ENCODE results near the gene TUBA3C.
"Not testable (repeated sequence)": the region's sequence is repeated elsewhere in the genome, so short reads cannot be mapped to it uniquely, and the experiment has no call there.

The TUBA3C gene

DNA sequence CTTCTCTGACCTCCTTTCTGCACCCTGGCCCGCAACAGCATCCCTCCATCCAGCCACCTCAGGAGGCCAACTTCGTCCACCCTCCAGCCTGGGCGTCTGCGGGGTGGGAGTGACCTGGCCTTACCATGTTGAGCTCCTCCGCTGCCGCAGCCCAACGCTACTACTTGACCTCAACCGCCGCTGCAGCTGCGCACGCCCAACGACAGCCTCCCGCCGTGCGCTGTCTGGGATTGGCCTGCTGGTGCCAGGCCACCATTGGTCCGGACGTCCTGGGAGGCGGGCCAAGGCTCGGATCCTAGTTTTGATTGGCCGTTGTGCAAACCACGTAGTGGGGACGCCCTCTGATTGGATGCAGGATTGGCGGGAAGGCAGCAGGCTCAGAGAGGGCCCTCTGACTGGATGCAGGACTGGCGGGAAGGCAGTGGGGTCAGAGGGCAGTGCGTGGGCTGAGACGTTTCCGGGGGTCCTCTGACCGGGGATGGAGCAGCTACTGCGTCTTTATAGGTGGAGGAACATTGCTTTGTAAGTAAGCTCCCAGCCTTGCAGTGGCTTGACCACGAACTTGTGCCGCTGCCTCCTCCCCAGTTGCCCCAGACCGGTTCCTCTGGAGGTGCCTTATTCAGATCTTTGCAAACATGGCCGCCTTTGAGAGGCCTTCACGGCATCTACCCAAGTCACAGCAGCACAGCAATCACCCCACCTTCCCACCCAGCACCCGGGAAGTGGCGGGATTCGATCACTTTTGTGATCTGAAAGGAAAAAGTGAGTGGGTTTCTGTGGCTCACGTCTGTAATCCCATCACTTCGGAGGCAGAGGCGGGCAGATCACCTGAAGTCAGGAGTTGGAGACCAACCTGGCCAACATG, at the start of gene TUBA3C:
Gene TUBA3C, minus strand, starts transcription at position 204 of the 865 bp plus-strand sequence. Its CDS starts 77 bp downstream, at position 127.
- DNase-seq (ENCODE audit: low read depth): no peak

DNA sequence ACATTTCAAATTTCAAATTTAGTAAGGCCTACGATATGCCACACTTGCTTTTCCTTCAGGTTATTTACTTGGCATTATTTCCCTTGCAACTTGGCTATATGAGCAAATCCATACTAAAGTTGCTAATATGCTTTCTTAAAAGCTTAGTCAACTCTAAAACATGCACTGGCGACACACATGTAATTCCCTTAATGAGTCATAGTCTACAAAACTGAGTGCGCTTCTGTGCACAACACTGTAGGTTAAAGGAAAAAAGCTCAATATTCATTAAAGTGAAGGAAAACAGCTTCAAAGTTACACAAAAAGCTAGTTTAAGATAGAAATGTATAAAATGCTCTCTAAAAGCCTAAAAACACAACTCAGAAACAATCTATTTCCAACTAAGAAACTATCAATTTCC, 25.8 kb upstream of the TUBA3C start:
- DNase-seq (ENCODE audit: low read depth): not testable (repeated sequence)

DNA sequence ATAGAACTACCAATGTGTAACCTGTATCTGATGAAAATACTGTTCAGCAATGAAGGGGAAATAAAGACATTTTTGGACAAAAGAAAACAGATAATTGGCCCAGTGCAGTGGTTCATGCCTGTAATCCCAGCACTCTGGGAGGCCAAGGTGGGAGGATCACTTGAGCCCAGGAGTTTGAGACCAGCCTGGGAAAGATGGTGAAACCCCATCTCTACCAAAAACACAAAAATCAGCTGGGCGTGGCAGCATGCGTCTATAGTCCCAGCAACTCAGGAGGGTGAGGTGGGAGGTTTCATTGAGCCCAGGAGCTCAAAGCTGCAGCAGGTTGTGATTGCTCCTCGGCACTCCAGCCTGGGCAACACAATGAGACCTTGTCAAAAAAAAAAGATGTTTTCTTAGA, 11.0 kb upstream of the TUBA3C start:
- not testable (repeated sequence) for DNase-seq (ENCODE audit: low read depth)

DNA sequence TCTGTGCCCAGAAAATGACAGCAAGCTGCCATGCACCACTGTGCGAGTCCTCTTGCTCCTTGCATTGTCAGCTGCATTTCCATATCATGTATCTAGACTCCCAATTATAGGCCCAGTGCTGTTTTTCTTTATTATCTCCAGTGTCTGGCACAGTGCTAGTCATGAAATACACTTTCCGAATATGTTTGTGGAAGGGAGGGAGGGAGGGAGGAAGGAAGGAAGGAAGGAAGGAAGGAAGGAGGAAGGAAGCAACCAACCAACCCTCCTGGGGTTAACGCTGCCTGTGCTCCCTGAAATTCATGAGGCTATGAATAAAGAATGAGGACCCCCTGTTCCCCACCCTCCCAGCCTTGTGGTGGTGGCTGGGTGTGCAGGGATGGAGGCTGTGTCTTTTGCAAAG, 8.3 kb upstream of the TUBA3C start:
- not testable (repeated sequence) for DNase-seq (ENCODE audit: low read depth)

DNA sequence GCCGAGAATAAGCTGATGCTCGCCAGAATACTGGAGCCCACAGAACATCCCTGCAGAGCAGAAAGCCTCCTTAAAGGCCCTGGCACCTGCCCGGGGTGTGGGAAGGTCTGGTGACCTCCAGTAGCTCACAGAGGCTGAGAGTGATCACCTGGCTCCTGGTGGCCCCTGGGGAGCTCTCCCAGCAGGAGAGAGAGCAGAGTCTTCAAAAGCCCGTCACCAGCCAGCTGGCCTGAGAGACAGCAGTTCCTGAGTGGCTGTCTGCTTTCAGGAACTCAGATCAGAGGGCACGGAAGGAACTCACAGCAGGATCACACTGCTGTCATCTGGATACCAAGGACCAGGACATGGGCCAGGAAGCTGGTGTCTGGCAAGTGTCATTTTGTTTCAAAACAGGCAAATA, 7.7 kb upstream of the TUBA3C start:
- not testable (repeated sequence) for DNase-seq (ENCODE audit: low read depth)

DNA sequence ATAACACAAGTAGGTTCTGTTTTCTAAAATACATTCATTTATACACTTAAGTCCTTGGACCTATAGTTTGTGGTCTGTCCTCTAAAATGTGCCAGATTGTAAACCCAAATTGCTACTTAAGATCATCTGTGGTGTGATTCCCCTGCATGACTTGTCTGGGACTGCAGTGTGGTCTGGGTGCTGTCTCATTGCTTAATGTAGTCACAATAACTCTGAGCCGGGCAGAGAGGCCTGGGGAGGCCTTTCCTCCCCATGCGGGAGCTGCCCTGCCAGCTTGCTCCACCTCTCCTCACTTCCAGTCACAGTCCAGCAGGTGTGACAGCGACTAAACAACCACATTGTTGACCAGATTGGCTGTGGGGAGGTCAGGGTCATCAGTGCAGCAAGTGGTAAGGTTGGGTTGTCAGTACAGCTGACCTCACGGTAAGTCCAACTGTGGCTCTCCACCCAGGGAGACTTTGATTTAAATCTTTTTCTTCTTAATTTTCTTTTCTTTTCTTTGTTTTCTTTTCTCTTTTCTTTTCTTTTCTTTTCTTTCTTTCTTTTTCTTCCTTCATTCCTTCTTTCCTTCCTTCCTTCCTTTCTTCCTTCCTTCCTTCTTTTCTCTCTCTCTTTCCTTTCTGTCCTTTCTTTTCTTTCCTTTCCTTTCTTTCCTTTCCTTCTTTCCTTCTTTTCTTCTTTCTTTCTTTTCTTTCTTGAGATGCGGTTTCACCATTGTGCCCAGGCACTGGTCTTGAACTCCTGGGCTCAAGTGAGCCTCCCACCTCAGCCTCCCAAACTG, 4.4 kb upstream of the TUBA3C start:
- no peak for DNase-seq (ENCODE audit: low read depth)

DNA sequence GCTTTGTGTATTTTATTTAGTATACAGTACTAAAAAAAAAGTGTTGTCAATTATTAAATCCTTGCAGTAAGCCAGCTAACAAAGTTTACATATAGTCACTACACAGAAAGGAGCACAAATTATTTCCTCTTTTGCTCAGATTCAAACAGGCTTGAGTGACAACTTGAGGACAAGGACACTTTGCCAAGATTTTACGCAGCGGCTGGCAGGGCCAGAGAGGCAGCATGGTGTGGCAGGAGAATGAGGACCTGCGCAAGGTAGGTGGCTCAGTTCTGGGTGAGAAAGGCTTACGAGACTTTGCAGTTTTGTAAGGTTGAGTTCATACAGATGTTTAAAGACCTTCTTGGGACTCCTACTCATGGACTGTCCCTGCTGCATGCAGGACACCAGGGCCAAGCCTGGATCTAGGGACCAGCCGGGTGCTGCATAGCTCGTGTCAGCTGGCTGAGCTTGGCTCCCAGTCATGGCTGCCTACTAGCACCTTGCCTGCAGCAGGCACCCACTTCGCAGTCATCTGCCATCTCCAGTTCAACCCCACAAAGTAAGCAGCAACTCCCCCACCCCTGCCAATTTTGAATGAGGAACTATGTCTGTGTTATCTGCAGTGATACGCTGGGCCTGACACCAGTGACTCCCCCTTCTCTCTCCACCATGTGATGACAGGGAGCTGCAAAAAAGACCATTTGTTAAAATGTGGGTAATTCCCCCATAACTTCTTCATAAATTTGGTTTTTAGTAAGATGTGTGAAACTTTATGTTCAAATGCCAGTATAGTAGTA, 3.7 kb upstream of the TUBA3C start:
- no peak for DNase-seq (ENCODE audit: low read depth)

DNA sequence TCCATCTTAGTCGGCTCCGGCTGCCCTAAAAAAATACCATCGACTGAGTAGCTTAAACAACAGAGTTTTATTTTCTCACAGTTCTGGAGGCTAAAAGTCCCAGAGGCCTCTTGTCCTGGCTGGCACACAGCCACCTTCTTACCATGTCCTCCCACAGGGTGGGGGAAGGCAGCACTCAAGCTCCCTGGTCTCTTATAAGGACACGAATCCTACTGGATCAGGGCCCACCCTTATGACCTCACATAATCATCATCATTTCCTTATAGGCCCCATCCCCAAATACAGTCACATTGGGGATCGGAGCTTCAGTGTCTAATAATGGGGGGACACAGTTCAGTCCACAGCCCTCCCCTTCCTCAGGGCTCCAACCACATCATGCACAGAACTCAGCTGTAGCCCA, 2.6 kb upstream of the TUBA3C start:
- no peak for DNase-seq (ENCODE audit: low read depth)

DNA sequence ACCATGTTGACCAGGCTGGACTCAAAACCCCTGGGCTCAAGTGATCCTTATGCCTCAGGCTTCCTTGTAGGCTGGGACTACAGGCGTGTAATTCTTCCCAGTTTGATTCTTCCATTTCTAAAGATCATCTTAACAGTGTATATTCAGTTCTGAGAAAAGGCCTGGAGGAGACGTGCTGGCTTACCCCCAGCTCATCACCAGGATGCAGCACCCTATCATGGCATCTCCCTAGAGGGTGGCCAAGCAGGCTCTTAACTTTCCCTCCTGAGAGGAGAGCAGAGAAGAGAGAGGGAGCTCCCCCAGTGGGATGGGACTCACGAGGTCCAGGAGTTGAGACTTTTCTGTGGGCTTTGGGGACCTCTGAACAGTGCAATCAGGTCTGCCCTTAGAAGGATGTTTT, 2.1 kb upstream of the TUBA3C start:
- DNase-seq (ENCODE audit: low read depth): no peak

DNA sequence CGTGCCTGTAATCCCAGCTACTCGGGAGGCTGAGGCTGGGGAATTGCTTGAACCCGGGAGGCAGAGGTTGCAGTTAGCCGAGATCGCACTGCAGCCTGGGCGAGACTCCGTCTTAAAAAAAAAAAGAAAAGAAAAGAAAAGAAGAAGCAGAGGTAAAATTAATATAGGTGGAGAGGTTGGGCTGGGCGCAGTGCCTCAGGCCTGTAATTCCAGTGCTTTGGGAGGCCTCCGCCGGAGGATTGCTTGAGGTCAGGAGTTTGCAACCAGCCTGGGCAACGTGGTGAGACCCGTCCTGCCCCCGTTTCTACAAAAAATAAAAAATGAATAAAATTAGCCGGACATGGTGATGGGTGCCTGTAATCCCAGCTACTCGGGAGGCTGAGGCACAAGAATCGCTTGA, 912 bp upstream of the TUBA3C start:
- DNase-seq (ENCODE audit: low read depth): no peak

DNA sequence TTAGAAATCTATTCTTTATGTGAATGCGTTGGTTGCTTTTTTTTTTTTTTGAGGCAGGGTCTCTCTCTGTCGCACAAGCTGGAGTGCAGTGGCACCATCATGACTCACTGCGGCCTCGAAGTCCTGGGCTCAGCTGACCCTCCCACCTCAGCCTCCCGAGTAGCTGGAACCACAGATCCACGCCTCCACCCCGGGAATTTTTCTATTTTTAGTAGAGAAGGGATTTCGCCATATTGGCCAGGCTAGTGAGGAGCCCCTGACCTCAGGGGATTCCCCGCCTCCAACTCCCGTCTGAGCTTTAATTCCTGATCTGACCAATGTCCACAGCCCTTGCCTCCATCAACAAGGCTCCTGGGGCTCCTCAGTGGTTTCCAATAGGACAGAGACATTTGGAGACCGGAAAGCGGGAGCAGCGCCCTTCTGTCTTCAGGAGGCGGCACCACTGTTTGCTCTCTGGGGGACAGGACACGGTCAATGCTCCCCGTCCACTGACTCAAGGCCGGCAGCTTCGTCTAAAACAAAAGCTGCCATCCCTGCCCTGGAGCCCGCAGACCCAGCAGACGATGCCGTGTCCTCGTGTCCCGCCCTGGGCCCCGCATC, 503 bp downstream of the TUBA3C start:
- DNase-seq (ENCODE audit: low read depth): no peak

DNA sequence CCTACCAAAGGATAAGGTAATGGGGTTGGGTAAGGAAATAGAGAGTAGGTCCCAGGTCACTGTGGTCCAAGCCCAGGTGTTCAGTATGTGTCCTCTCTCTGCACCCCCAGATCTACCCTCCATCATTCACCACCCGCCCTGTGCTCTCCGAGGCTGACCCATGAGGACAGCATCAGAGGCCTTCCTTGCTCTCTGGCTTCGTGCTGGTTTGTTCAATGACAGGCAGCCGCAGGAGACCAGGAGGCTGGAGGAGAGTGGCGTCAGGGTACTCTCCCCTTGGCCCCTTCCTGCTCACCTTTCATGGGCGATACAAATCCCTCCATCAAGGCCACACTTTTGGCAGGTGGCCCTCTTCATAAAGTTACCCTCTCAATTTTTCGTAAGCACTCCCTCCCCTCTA, 1.7 kb downstream of the TUBA3C start:
- no peak for DNase-seq (ENCODE audit: low read depth)

DNA sequence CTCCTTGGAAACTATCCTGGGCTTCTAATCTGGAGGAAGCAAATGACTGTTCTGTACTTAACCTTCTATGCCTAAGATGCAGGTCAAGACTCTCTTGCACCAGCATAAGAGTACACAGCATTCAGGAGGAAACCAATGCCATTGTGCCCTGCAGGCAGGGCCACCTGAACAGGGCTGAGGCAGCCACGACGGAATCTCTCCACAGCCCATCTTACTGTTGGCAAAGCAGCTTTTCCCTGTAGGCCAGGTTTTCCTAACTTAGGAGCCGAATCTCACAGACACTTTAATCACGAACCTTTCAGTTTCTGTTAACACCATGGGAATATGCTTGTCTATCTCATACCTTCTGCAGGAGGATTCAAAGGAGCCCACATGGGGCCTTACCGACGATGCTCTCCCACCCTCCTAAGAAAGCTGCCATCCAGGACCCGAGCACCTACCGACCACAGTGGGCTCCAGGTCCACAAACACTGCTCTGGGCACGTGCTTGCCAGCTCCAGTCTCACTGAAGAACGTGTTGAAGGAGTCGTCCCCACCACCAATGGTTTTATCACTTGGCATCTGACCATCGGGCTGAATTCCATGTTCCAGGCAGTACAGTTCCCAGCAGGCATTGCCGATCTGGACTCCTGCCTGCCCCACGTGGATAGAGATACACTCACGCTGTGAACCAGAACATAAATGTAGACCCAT, 2.6 kb downstream of the TUBA3C start:
- no peak for DNase-seq (ENCODE audit: low read depth)

DNA sequence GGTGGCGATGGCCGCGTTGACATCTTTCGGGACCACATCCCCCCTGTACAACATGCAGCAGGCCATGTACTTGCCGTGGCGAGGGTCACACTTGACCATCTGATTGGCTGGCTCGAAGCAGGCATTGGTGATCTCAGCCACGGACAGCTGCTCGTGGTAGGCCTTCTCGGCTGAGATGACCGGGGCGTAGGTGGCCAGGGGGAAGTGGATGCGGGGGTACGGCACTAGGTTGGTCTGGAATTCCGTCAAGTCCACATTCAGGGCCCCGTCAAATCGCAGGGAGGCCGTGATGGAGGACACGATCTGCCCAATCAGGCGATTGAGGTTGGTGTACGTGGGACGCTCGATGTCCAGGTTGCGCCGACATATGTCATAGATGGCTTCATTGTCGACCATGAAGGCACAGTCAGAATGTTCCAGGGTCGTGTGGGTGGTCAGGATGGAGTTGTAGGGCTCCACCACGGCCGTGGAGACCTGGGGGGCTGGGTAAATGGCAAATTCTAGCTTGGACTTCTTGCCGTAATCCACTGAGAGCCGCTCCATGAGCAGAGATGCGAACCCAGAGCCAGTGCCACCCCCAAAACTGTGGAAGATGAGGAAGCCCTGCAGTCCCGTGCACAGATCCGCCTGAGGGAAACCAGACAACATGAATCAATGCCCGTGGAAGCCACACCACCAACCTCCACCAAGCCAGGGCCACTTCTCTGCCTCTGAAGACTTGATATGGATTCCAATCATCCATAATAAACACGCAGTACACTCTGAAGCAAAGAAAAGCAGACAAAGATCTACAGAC, 4.4 kb downstream of the TUBA3C start:
- not testable (repeated sequence) for DNase-seq (ENCODE audit: low read depth)

DNA sequence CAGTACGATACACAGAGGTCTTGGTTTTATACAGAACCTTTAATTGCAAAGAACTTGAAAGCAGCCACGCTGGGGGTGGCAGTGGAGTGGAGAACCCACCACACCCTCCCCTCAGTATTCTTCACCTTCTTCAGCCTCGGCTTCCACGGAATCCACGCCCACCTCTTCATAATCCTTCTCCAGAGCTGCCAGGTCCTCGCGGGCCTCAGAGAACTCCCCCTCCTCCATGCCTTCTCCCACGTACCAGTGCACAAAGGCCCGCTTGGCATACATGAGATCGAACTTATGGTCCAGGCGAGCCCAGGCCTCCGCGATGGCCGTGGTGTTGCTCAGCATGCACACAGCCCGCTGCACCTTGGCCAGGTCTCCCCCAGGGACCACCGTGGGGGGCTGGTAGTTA, 7.9 kb downstream of the TUBA3C start:
- no peak for DNase-seq (ENCODE audit: low read depth)

DNA sequence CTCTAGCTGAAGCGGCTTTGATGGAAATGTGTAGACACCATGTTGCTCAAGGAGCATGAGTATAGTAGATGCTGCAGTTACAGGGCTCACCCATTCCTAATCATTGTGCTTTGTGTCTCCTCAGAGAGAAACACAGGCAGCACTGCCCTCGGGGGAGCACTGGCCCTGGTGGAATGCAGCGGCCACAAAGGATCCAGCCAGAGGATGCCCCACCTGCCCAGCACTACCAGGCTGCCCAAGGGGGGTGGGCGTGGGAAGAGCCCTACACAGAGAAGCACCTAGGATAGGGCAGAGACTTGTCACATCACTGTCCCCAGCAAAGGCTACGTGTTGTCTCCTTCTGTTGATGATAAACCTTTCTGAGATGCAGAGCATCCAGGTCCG, 9.0 kb downstream of the TUBA3C start:
- DNase-seq (ENCODE audit: low read depth): no peak

DNA sequence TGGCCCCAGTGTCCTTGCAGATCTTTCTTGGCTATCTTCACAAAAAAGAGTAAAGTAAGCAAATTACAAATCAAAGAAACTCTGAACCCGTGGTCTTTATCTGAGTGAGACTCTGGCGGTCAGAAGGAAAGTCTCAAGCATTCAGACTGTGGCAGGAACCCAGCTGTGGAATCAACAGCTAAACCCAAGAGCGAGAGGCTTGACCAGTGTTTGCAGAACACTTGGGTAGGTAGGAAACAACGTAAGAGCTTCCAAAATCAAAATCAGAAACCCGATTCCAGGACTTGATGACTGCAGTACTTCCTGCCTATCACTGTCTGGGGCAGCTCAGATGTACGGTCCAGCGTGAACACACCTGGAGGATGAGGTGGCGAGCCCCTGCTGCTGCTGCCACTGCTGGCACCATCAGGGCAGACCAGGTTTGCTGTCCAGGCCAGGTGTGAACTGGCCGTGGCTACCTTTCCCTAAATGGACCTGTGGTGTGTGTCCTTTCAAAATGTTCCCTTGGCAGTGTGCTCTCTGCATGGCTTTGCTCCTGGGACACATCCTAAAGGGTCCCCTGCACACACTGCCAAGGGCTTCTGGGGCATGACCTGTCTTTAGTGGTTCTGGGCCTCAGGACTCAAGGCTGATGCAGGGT, 9.5 kb downstream of the TUBA3C start:
- DNase-seq (ENCODE audit: low read depth): no peak

DNA sequence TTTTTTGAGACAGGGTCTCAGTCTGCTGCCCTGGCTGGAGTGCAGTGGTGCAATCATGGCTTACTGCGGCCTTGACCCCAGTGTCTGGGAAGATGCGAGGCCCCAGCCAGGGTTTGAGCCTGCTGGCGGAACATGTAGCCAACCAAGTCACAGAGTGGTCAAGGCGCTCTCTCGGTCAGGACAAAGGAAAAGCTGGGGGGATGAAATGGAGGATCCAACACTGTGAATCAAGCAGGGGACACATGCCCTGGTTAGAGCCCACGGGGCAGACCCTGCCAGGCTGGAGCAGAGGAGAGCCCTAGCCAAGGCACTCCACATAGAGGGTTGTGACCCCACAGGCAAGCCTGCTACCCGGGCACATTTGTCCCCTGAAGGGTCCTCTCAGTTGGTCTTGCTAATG, 10.1 kb downstream of the TUBA3C start:
- no peak for DNase-seq (ENCODE audit: low read depth)

DNA sequence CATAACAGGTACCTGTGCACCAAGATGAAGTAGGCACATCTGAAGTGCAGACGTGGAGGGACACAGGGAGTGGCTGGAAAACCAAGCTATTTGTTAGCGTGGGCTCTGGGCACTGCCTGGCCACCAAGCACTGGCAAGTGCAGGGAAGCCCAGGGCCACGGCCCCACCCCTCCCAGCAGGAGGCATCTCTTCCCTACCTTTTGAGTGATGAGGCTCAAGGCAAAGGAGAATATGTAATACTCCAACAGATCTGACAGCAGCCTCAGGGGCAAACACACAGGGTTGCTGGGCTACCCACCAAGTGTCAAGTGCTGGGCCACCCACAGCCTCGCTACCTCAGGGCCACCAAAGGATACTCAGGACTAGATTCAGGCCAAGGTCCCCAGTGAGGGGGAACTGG, 11.6 kb downstream of the TUBA3C start:
- no peak for DNase-seq (ENCODE audit: low read depth)

DNA sequence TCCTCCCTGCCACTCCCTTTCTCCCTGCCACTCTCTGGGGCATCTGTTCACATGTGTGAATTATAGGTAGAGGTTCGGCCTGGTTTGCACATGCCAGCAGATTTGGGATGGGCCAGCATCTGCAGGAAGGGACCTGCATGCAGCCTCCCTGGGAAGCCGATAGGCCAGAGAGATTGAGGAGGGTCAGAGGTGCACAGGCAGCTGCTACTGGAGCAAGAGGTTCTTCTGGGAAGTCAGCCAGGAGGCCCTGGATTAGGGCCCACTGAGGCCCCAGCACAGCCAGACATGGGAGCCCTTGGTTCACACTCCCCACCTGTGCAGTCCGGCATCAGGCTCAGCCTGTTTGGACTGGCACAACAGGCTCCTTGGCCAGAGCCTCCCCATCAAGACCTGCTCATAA, 12.1 kb downstream of the TUBA3C start:
- no peak for DNase-seq (ENCODE audit: low read depth)

Data from GM04503 (cell line).